CD14-positive monocyte (primary cell): Measurements from ENCODE around the gene DOCK4. TPM values are rescaled to one million over a fixed set of nuclear protein-coding genes. Genes with fewer than 3 reads are reported as not detected.

Experiments used
- DNase-seq, 3 donors: peaks; one replicate each; pipeline ENCODE4 v3.0.0-alpha.2; 2011 to 2022
- H2AFZ ChIP-seq: 2 replicates; pipeline ENCODE4 v1.6.0; 2012; ENCODE audit warnings: mild to moderate bottlenecking, low read depth, low read length, inconsistent platforms; ENCODE audit not compliant: insufficient read depth, poor library complexity, severe bottlenecking
- H3K27ac ChIP-seq, 2 donors: 1 replicate in 1 of 2; 2 replicates in 1 of 2; pipeline ENCODE4 v1.5.1; 2012 to 2013; ENCODE audit warnings: low read length in 2 of 2, control low read depth in 1 of 2, inconsistent platforms in 1 of 2, low read depth in 1 of 2, mild to moderate bottlenecking in 1 of 2
- H3K27me3 ChIP-seq, 2 donors: one replicate each; pipeline versions ENCODE4 v1.6.0 to v1.6.1; 2011 to 2013; ENCODE audit warnings: low read length in 2 of 2; ENCODE audit not compliant: control insufficient read depth in 2 of 2, insufficient read depth in 2 of 2
- H3K36me3 ChIP-seq, 2 donors: replicated peaks in 1 of 2; 1 replicate in 1 of 2; 2 replicates in 1 of 2; pipeline versions ENCODE4 v1.5.1 to v1.6.1; 2012 to 2013; ENCODE audit warnings: low read length in 2 of 2, control low read depth in 1 of 2, inconsistent platforms in 1 of 2, mild to moderate bottlenecking in 1 of 2; ENCODE audit not compliant: insufficient read depth in 2 of 2, control insufficient read depth in 1 of 2
- H3K4me1 ChIP-seq, 2 donors: 1 replicate in 1 of 2; 2 replicates in 1 of 2; pipeline versions ENCODE4 v1.5.1 to v1.6.1; 2012 to 2013; ENCODE audit warnings: low read length in 2 of 2, control low read depth in 1 of 2, inconsistent platforms in 1 of 2, mild to moderate bottlenecking in 1 of 2, moderate library complexity in 1 of 2; ENCODE audit not compliant: insufficient read depth in 2 of 2, control insufficient read depth in 1 of 2
- H3K4me2 ChIP-seq: replicated peaks from 2 replicates; pipeline ENCODE3; 2012; ENCODE audit warnings: low read length, moderate library complexity, mild to moderate bottlenecking; ENCODE audit not compliant: poor library complexity, severe bottlenecking; ENCODE audit errors: extremely low read depth
- H3K4me3 ChIP-seq, 3 experiments: fragments of 200-600 bp in 1 of 3; sonication (generic) in 1 of 3; replicated peaks in 1 of 3; 1 replicate in 2 of 3; 2 replicates in 1 of 3; pipeline ENCODE4 v1.5.1; 2011 to 2013; ENCODE audit warnings: low read length in 3 of 3, mild to moderate bottlenecking in 3 of 3, control low read depth in 2 of 3, low read depth in 2 of 3, inconsistent platforms in 1 of 3, moderate library complexity in 1 of 3
- H3K79me2 ChIP-seq: 2 replicates; pipeline ENCODE4 v1.6.0; 2012; ENCODE audit warnings: mild to moderate bottlenecking, control low read depth, inconsistent platforms, low read length, moderate library complexity; ENCODE audit not compliant: insufficient read depth
- H3K9ac ChIP-seq: 2 replicates; pipeline ENCODE4 v1.6.0; 2017; ENCODE audit warnings: low read length, mild to moderate bottlenecking; ENCODE audit not compliant: insufficient read depth, poor library complexity, severe bottlenecking
- H3K9me3 ChIP-seq, 2 donors: replicated peaks in 1 of 2; 1 replicate in 1 of 2; 2 replicates in 1 of 2; pipeline versions ENCODE4 v1.5.1 to v1.6.1; 2012 to 2013; ENCODE audit warnings: low read length in 2 of 2, control low read depth in 1 of 2; ENCODE audit not compliant: control insufficient read depth in 1 of 2, insufficient read depth in 1 of 2
- H4K20me1 ChIP-seq: 2 replicates; pipeline ENCODE4 v1.6.0; 2012; ENCODE audit warnings: mild to moderate bottlenecking, low read length, control low read depth, moderate library complexity; ENCODE audit not compliant: insufficient read depth
- H3K27ac Mint-ChIP-seq, 7 donors: one replicate each; pipeline ENCODE4 v1.8.0; 2020; ENCODE audit warnings: mild to moderate bottlenecking in 7 of 7, mixed read lengths in 7 of 7, moderate library complexity in 6 of 7, inconsistent platforms in 2 of 7
- H3K27me3 Mint-ChIP-seq, 3 donors: one replicate each; pipeline ENCODE4 v1.8.0; 2021 to 2022; ENCODE audit warnings: low read depth in 3 of 3, mild to moderate bottlenecking in 3 of 3, mixed read lengths in 3 of 3, moderate library complexity in 3 of 3, inconsistent platforms in 1 of 3
- H3K36me3 Mint-ChIP-seq, 2 donors: one replicate each; pipeline ENCODE4 v1.8.0; 2020; ENCODE audit warnings: mixed read lengths in 2 of 2, inconsistent platforms in 1 of 2, mild to moderate bottlenecking in 1 of 2
- H3K4me1 Mint-ChIP-seq: one replicate; pipeline ENCODE4 v1.8.0; 2020; ENCODE audit warnings: mild to moderate bottlenecking, mixed read lengths
- H3K4me3 Mint-ChIP-seq, 2 donors: one replicate each; pipeline ENCODE4 v1.8.0; 2020; ENCODE audit warnings: mild to moderate bottlenecking in 2 of 2, mixed read lengths in 2 of 2, moderate library complexity in 1 of 2
- H3K9me3 Mint-ChIP-seq, 7 donors: one replicate each; pipeline ENCODE4 v1.8.0; 2020 to 2022; ENCODE audit warnings: mixed read lengths in 7 of 7, mild to moderate bottlenecking in 6 of 7, moderate library complexity in 6 of 7, inconsistent platforms in 2 of 7
- WGBS: methylation state at CpG from one replicate; pipeline ENCODE4 v1.1.5; 2013; ENCODE audit warnings: missing lambda C conversion rate; ENCODE audit not compliant: insufficient coverage; 5-methylcytosine and 5-hydroxymethylcytosine counted together
- intact Hi-C, 2 donors: fragments of 100-400 bp; cut with micrococcal nuclease; formaldehyde crosslinking; loops; one replicate each; pipeline versions ENCODE4 v1.15.0 to v1.15.1; 2023
- polyA plus RNA-seq, 3 donors: library from polyadenylated mRNA; depleted of rRNA in 1 of 3; unstranded in 2 of 3; stranded (reverse) in 1 of 3; fragments of 300-500 nt in 2 of 3; fragments of >200 nt in 1 of 3; fragmentation: Illumina TruSeq in 2 of 3; gene quantifications; 1 replicate in 2 of 3; 2 replicates in 1 of 3; pipeline ENCODE4 v1.2.3, GENCODE V29; 2012 to 2021
- TF ChIP-seq, protein P1 (sequence below): fragments of 200-600 bp; IDR thresholded peaks from one replicate; pipeline ENCODE4 v1.8.0; 2022; ENCODE audit warnings: antibody characterized with exemption, mild to moderate bottlenecking

Gene DOCK4
- polyA plus RNA-seq, 3 donors: 1.3 to 5.0 (median 2.7) TPM

DNA sequence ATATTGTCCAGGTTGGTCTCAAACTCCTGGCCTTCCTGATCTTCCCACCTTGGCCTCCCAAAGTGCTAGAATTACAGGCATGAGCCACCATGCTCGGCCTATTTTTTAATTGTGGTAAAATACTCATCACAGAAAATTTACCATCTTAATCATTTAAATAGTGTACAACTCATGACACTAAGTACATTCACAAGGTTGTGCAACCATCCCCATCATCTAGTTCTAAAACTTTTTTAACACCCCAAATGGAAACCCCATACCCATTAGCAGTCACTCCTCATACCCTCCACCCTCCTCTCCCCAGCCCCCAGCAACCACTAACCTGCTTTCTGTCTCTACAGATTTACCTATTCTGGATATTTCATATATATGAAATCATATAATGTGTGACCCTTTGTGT is 90.3 kb downstream of the DOCK4 start:
- no peak overlapping the region for H3K27ac ChIP-seq
- no peak overlapping the region for H3K9ac ChIP-seq
- H3K4me1 ChIP-seq: peaks cover 0 to 7% of the 10 kb centered on the region in 2 donors
- intact Hi-C loops: no loop called here
- no peak overlapping the region for H3K4me3 Mint-ChIP-seq
- WGBS: 100% methylated on average over 1 of the region's 1 CpG
- no peak overlapping the region for H3K4me3 ChIP-seq
- H3K9me3 ChIP-seq: no peaks in the 10 kb centered on the region
- H3K27me3 Mint-ChIP-seq: peaks cover 2 to 4% (median 4%) of the 10 kb centered on the region in 3 donors
- H3K36me3 ChIP-seq: no peaks in the 10 kb centered on the region
- TF ChIP-seq, protein P1, sequence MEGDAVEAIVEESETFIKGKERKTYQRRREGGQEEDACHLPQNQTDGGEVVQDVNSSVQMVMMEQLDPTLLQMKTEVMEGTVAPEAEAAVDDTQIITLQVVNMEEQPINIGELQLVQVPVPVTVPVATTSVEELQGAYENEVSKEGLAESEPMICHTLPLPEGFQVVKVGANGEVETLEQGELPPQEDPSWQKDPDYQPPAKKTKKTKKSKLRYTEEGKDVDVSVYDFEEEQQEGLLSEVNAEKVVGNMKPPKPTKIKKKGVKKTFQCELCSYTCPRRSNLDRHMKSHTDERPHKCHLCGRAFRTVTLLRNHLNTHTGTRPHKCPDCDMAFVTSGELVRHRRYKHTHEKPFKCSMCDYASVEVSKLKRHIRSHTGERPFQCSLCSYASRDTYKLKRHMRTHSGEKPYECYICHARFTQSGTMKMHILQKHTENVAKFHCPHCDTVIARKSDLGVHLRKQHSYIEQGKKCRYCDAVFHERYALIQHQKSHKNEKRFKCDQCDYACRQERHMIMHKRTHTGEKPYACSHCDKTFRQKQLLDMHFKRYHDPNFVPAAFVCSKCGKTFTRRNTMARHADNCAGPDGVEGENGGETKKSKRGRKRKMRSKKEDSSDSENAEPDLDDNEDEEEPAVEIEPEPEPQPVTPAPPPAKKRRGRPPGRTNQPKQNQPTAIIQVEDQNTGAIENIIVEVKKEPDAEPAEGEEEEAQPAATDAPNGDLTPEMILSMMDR: no peak
- no peaks in the 10 kb centered on the region for H4K20me1 ChIP-seq
- no peak overlapping the region for H3K4me2 ChIP-seq
- H3K27ac Mint-ChIP-seq: peak overlapping the region in 1 of 7 donors; percentile 46
- peaks cover 0 to 6% (median 0%) of the 10 kb centered on the region in 7 donors for H3K9me3 Mint-ChIP-seq
- no peaks in the 10 kb centered on the region for H3K79me2 ChIP-seq
- peaks cover 9% of the 10 kb centered on the region for H3K4me1 Mint-ChIP-seq
- no peak overlapping the region for H2AFZ ChIP-seq
- H3K36me3 Mint-ChIP-seq: no peaks in the 10 kb centered on the region
- peak in 1 of 3 donors; percentile 25 for DNase-seq
- no peaks in the 10 kb centered on the region for H3K27me3 ChIP-seq

DNA sequence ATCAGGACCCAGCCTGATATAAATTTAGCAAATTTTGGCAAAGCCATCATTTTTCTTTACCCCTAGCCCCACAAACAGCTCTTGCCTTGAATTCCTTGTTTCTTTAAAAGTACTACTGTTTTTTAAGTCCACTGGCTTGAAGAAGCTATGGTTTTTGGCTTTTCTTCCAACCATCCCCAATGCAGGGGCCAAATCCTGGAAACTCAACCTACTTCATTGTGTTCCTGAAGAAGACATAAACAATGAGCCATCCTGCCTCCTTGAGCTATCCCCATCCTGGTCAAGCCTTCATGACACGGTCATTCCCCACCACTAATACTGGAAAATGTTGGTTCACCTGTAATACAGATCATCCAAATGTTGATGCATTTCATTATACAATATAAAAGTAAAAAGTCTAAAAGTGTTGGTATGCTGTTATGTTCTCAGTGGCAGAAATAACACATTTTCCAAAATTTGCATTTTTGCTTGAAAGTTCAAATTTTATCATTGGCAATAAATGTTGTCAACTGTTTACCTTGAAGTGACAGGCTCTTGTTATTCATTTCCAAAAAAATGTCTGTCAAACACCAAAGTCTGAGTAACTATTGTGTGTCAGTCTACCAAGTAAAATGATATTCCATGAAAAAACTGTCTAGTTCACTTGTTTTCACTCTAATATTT is 92.2 kb downstream of the DOCK4 start:
- intact Hi-C loops: no loop called here
- no CpG with 5 or more reads among the region's 1 CpG for WGBS
- H3K4me1 ChIP-seq: peaks cover 0 to 7% of the 10 kb centered on the region in 2 donors
- H3K9me3 ChIP-seq: no peaks in the 10 kb centered on the region
- Mint-ChIP-seq H3K9me3 (peaks cover 0 to 4% (median 0%) of the 10 kb centered on the region in 7 donors), H3K4me3 (no peak overlapping the region), H3K4me1 (peaks cover 9% of the 10 kb centered on the region), H3K27ac (peak overlapping the region in 1 of 7 donors; percentile 37), H3K36me3 (no peaks in the 10 kb centered on the region), H3K27me3 (peaks cover 2 to 6% (median 4%) of the 10 kb centered on the region in 3 donors)
- no peaks in the 10 kb centered on the region for H4K20me1 ChIP-seq
- TF ChIP-seq, protein P1: no peak
- no peak for DNase-seq
- no peak overlapping the region for H3K27ac ChIP-seq
- no peak overlapping the region for H3K4me3 ChIP-seq
- H3K27me3 ChIP-seq: no peaks in the 10 kb centered on the region
- H3K9ac ChIP-seq: no peak overlapping the region
- no peaks in the 10 kb centered on the region for H3K79me2 ChIP-seq
- H2AFZ ChIP-seq: no peak overlapping the region
- H3K36me3 ChIP-seq: no peaks in the 10 kb centered on the region
- H3K4me2 ChIP-seq: no peak overlapping the region
